ENCODE data around the gene CALU. TPM values are rescaled to one million over a fixed set of nuclear protein-coding genes. Genes with fewer than 3 reads are reported as not detected.

CALU gene
- polyA plus RNA-seq, 1 donor: 214 TPM

DNA sequence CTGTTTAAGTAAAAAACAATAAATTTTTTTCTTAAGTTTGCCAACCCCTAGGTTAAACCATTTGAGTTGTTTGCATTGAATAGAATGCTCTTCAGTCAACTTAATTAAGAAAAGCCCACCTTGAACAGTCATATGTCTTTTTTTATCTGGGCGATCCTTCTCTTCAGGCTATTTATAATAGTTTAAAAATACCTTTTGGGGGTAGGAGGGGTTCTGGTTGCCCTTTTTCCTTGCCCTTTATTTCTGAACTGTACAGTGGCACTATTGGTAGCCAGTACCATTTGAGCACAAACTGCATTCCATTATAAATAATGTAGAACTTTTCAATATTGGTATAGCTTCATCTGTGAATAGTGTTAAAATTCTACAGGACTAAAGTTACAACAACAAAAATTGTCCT lies 13.1 kb downstream of the CALU start:
- DNase-seq: no peak

DNA sequence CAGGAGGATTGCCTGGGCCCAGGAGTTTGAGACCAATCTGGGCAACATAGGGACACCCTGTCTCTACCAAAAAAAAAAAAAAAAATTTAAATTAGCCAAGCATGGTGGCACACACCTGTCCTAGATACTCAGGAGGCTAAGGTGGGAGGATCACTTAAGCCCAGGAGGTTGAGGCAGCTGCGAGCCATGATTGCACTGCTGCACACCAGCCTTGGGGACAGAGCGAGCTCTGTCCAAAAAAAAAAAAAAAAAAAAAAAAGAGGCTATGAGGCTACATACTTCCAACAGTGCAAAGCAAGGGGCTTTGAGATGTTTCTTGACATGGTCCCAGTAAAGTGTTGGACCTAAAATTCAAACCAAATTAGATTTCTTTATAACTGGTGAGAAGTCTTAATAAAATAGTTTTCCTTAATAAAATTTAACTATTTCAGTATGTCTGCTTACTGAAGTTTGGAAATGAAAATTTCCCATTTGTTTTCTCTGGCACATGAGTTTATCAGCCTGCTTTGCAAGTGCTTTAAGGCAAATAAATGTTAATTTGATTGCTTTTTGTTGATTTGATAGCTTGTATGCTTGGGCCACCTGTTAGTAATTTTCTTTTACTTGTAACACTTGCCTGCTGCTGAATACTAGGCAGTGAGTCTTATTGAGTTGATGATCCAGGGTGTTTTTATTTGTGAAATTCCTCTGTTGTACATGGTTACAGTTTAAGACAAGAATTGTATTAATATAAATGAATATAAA lies 16.1 kb downstream of the CALU start:
- DNase-seq: no peak

DNA sequence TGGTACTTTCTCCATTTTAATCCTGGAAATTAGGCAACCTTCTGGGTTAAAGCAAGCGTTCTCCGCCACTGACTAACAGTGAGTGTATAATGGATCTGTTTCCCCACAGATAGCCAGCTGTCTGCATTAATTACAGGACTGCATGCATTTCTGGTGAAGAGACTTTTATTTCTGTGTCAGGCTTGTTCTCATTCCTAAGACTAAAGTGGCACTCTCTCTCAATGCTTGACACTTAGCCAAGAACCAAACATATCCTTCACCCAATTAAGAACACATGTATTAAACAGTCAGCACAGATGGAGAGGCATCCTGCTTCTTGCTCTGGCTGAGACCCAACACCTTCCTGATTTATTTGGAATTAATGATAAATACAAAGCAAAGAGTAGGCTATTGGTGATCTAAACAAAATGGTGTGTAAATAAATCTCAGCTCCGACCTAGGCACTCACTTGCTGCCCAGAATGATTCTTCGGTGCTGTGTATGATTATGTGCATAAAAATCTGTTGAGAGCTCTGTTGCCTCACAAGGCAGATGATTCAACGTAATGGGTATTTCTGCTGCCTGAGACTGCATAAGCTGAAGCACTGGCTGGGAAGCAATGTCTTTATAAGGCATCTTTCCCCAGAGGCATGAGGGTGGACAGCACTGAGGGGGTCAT lies 16.8 kb downstream of the CALU start:
- no peak for DNase-seq

DNA sequence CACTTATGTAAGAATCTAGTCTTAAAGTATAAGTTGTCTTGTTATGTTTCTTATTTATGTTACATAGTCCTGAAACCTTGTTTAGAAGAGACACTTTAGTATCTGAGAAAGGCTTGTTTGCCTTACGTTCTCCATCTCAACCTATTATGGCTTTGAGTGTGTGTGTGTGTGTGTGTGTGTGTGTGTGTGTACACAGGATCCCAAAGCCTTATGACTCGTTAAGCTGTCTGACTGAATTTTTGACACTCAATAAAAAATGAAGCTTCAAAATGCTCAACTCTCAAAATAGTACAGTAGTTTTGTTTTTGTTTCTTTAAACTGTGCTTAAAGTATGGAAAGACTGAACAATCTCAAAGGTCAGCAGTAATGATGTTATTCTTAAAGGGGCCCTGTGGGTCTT lies 18.0 kb downstream of the CALU start:
- no peak for DNase-seq

DNA sequence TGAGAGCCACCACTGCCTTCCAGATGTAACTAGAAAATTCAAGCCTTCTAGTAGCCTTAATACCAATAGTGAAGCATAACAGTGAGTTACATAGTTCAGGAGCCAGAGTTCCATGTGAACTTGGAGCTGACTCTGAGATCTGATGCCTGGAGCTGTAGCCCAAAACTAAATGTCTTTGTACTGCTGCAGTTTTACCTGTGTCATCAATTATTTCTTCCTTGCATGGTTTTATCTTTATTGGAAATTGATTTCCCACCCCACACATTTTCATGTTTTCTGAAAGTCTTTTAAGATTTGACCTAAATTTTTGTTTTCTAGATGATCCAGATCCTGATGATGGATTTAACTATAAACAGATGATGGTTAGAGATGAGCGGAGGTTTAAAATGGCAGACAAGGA lies 19.4 kb downstream of the CALU start:
- DNase-seq: no peak

DNA sequence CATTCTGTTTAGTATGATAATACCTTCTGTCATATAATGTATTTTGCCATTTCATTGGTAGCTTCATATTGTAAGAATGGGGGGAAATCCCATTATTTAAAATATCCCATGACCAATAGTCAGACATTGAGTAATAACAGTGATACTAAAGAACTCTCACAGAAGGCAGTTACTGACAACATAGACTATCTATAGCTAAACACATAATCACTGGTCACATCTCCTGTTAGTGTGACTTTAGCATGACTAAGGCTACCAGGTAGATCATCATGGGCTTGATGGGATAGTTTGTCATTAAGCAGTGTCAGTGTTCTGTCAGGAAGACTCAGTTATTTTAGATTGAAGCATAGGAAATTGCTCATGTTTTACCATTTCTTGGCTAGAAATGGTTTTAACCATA lies 20.1 kb downstream of the CALU start:
- no peak for DNase-seq

DNA sequence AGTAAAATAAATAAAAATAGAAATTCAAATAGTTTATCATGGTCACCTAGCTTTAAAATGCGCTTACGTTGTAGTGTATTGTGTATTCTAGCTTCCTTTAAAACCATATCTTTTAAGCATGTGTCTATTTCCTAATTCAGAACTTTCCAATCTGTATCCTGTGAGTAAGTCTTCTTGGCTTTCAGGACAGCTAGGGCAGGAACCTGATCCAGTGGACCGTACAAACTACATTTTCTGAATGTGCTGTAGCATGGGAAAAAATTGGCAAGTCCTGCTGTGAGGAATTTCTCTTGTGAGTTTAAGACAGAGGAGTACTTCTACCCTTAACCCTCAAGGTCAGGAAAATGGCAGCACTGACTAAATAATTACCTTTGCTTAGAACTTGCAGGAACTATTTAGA lies 24.4 kb downstream of the CALU start:
- DNase-seq: no peak

DNA sequence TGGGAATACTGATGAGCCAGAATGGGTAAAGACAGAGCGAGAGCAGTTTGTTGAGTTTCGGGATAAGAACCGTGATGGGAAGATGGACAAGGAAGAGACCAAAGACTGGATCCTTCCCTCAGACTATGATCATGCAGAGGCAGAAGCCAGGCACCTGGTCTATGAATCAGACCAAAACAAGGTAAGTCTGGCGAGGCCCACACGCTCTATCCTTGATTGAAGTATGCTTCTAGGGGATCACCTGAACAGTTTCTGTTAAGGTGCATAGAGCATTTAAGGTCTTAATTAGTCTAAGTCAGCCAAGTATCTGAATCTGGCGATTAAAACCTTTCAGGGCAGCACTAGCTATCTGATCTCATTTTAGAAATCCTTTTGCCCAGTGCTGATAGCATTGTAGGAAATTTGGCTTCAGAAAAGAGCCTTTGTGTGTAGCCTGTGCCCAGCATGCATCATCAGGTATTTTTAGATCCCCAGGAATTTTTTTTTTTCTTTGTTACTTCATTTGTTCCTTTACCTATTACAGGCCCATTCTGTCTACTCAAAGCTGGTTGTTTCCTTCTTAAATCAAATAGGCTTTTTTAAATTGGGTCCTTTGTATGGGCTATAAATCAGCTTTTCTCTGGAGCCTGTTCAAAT lies 28.4 kb downstream of the CALU start:
- DNase-seq: no peak

DNA sequence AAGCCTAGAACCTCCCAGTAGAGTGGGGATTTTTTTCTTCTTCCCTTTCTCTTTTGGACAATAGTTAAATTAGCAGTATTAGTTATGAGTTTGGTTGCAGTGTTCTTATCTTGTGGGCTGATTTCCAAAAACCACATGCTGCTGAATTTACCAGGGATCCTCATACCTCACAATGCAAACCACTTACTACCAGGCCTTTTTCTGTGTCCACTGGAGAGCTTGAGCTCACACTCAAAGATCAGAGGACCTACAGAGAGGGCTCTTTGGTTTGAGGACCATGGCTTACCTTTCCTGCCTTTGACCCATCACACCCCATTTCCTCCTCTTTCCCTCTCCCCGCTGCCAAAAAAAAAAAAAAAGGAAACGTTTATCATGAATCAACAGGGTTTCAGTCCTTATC lies 31.1 kb downstream of the CALU start:
- no peak for DNase-seq

DNA sequence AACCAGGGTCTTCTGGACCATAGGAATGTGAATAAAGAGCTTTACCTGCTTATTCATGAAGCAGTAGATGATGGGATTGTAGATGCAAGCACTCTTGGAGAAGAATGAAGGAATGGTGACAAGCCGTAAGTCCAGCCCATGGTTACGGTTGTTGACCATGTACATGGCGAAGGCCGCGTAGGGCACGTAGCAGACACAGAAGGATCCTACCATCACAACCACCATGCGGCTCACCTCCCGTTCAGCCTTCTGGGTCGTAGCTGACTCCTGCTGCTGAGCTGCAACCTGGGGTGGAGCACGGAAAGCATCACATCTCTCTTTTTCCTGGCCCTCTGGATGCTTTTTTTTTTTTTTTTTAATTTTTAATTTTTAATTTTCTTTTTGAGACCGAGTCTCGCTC lies 34.4 kb downstream of the CALU start:
- no peak for DNase-seq

DNA sequence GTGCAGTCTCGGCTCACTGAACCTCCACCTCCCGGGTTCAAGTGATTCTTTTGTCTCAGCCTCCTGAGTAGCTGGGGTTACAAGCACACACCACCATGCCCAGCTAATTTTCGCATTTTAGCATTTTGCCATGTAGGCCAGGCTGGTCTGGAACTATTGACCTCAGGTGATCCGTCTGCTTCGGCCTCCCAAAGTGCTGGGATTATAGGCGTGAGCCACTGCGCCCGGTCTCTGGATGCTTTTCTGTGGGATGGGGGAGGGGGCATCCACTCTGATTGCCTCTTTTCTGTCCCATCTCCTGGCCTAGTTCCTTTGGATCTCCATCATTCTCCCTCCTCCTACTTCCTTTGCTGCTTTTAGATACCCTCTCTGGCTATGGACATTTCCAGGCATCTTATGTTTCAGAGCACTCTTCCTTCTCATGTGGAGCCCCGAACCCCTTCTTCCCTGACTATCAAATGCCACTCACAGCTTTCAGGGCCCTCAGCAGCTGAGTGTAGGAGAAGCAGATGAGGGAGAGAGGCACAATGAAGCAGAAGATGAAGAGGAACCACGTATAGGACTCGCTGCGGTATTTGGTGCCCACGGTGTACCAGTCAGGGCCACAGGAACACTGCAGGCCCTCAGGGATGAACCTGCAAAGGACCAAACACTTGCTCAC lies 35.0 kb downstream of the CALU start:
- no peak for DNase-seq

DNA sequence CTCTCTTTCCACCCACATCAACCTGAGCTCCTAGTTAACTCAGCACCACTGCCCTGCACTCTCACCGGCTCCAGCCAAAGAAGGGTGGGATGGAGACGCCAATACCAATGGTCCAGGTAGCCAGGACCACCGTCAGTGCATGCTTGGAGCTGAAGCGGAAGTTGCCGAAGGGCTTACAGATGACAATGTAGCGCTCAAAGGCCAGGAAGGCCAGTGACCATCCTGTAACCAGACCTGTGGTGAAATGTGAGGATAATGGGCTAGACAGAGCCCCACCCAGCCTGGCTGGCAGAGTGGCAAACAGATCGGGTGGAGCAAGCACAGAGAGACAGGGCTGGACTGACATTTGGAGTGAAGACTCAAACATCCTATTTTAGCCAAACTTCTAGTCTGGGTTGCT lies 35.8 kb downstream of the CALU start:
- no peak for DNase-seq

DNA sequence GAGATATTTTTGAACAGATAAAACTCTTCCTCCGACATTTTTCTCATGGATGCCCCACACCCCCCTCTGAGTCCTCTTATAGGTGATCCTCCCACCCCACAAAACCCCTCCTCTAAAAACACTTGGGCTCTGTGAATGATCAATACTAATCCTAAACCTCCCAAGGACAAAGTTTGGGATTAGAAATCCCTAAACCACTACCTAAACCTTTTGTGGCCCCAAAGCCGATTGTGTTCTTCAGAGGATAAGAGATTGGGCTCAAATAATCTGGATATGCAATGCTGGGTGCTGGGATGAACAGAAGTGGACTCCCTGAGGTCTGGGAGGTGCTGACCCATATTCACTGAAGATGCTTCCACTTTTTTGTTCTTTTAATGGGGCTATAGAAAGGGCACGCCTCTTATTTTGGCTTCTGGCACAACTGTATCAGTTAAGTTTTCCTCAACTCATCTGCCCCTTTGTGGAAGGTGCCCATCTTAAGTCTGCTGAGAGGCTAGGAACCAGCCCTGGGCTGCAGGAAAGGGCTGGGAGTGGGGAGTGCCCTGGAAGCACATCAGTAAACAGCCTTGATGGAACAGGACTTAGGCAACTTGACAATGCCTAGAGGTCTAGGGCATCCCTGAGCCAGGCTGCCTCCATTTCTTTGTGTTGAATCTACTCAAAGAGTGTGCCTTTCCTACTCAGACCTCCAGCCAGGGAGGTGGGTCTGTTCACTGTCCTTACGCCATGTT lies 36.8 kb downstream of the CALU start, which contains the start of gene OPN1SW:
TSS of gene OPN1SW (minus strand) at position 51 of the 731 bp plus-strand sequence. CDS start at position 38, 13 bp downstream.
- DNase-seq: no peak

DNA sequence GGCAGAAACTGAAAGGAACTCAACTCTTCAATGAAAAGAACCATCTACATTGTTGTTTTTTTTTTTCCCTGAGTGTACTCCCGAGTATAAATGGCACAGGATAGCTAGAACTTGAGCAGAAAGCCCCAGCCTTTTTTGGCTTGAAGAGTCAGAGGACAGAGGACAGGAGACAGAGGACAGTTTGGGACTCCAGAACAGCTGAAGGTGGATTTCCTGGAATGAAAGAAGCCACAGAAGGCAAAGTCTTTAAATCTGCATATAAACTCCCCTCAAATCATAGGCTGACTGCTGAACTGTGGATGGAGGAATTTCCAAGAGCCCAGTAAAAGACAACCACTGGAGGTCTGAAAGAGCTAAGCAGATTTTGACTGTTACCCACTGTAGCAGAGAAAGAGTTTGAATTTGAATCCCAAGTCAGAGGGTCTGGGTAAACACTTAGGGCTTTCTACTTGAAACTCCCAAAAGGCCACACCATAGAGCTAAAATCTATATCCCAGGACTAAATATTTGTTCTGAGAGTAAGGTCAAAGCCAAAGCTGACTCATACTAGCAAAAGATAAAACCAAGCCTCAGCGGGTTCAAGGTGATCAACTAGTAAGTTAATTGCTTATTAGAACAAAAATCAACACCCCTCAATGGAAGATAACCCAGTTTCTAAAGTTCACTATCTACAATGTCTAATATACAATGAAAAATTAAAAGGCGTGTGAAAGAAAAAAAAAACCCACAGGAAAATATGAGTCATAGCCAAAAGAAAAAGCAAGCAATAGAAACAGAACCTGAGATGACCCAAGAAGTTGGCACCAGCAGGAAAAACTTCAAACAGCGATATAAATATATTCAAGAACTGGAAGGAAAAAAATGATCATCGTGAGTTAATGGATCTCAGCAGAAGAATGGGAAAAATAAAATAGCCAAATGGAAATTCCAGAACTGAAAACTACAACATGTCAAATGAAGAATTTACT lies 38.3 kb downstream of the CALU start:
- no peak for DNase-seq

DNA sequence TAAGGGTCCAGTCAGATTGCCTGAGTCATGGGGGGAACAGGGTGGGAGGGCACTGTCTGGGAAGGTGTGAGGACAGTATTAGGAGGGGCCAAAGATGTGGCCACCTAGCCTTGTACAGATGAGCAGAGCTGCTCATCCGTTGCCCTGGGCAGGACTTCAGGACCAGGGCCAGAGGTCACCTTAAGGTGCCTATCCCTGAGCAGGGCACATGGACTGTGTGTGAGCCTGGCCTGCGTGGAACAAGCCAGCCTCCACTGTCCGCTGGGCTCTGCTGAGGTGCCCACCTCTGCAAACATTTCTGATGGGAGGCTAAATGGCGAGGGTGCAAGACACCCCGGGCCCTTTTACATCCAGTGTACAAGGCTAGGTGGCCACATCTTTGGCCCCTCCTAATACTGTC lies 39.8 kb downstream of the CALU start:
- no peak for DNase-seq

DNA sequence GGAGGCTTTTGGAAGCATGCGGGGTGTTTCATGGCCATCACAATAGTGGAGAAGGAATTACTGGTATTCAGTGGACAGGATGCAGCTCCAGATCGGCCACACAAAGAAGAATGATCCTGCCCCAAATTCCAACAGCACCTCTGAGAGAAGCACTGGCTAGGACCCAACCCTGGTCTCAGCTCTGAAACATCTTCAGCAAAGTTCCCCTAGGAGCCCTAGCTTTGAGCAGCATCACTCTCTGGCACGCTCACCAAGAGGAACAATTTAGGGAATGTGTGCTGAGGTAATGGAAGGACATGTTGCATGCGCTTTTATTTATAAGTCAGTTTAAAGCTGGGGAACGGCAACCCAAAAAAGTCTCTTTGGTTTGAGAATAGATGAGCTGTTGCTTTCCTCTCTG lies 42.0 kb downstream of the CALU start:
- DNase-seq: peak; percentile 74

DNA sequence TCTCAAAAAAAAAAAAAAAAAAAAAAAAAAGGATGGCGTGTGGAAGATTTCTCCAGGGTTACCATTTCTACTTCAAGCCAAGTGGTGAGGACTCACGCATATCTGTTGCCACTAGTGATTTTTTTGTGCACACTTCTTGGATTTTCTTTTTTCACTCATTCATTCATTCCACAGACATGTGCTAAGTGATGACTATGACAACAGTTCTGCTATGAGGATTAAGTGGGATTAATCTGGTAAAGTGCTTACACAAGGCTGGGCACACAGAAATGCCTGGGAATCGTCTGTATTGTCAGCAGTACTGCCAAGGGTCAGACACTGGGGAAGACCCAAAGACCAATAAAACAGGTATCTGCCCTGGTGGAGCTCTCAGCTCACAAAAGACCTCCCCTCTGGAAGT lies 42.7 kb downstream of the CALU start:
- no peak for DNase-seq

DNA sequence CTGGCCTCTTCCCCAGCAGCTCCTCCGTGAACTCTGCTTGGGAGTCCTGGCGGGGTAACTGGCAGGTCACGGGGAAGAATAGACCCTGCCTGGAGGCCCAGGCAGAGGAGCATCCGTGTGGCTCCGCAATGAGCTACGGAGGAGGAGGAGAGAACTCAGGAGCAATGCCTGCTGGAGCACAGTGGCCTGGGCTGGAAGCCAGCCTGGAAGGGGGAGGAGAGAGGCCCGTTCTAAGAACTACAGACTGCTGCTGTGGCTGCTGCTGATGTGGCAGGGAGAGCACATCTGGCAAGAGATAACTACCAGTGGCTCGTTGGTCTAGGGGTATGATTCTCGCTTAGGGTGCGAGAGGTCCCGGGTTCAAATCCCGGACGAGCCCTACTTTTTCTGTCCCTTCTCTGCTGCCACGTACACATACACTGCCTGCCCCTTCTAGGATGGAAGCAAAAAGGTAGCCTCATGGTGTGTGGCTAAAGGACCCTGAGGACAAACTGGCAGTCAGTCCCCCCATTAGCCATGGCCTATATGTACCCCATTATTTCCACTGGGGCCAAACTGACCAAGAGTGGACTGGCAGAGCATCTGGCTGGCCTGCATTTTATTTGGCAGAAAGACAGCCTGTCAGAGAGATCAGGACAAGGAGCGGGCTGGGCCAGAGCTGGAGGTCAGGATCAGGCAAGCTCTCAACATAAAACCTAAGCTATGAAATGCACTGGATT lies 44.1 kb downstream of the CALU start:
- DNase-seq: peak; percentile 90

DNA sequence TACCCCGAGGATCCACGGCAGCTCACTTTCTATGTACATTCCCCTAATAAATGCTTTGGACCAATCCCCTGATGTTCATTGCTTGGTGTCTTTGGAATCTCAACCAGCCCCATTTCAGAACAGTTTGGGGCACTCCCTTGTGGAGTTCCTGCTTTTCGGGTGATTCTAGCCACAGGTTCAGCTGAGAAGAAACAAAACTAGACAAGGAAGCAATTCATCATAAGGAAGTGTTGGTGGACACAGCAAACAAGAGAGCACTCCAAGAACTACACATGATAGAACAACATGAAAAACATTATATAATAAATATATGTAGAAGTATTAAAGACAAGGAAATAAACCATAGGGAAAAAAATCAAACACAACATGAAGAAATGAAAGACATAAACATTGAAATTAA lies 46.6 kb downstream of the CALU start:
- DNase-seq: no peak
